HS-5 (cell line): Measurements from ENCODE around the gene HOXB6.

ENCODE experiments used
- DNase-seq: peaks from one replicate; pipeline ENCODE4 v3.0.0-alpha.2; 2012; ENCODE audit warnings: low read depth

Gene HOXB6

GRCh38 chr17:48604770-48605329, at the start of gene HOXB6:
Gene HOXB6, minus strand, starts transcription at chr17:48604986. Its CDS starts 6,836 bp downstream, at chr17:48598150.
- no peak for DNase-seq

DNA sequence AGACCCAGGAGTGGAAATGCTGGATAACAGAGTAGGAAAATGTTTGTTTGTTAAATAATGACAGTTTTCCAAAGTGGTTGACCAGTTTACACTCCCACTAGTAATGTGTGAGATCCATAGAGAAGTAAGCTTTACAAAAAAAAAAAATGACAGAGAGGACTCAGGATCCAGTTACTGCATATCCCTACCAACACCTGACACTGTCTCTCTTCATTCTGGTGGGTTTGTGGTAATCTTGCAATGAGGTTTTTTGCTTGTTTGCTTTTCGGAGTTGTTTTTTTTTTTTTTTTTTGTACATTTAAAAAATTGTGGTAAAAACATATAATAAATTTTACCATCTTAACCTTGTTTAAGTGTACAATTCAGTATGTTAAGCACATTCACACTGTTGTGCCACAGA, 45.0 kb upstream of the HOXB6 start:
- no peak for DNase-seq

- no peak for DNase-seq
These were observed 43.1 kb upstream of the HOXB6 start for GRCh38 chr17:48647963-48648245.

DNA sequence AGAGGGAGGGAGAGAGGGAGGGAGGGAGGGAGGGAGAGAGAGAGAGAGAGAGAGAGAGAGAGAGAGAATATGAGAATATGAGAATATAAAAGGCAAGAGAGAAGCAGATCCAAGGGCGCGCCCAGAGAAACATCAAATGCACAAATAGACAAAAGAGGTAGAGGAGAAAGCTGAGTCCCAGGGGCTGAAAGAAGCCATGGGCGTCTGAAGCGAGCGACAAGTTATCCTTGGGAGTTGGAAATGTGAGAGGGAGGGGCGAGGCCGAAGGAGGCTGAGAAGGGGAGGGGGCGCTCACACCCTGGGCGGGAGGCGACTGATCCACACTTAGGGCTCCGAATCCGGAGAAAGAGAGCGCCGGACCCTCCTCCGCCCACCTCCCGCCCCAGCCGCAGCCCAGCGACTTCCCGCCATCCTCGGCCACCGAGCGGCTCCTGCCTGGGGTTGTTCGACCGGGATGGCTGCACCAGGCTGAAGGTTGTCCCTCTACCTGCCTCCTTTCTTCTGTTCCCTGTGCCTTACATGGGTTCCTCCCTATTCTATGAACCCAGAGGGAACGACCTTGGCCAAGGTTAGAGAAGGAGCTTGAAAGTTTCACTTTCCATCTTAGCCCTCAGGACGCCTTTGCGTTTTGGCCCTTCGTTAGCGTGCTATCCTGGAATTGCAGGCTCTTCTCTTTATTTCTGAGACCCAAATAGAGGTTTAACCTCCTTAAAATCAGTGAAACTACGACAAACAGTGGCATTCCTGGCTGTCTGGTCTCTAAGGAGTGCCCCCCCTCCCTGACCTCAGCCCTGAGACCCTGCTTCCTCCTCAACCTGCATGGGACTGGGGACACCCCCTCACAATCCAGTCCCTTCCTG, 42.5 kb upstream of the HOXB6 start:
- DNase-seq: no peak

DNA sequence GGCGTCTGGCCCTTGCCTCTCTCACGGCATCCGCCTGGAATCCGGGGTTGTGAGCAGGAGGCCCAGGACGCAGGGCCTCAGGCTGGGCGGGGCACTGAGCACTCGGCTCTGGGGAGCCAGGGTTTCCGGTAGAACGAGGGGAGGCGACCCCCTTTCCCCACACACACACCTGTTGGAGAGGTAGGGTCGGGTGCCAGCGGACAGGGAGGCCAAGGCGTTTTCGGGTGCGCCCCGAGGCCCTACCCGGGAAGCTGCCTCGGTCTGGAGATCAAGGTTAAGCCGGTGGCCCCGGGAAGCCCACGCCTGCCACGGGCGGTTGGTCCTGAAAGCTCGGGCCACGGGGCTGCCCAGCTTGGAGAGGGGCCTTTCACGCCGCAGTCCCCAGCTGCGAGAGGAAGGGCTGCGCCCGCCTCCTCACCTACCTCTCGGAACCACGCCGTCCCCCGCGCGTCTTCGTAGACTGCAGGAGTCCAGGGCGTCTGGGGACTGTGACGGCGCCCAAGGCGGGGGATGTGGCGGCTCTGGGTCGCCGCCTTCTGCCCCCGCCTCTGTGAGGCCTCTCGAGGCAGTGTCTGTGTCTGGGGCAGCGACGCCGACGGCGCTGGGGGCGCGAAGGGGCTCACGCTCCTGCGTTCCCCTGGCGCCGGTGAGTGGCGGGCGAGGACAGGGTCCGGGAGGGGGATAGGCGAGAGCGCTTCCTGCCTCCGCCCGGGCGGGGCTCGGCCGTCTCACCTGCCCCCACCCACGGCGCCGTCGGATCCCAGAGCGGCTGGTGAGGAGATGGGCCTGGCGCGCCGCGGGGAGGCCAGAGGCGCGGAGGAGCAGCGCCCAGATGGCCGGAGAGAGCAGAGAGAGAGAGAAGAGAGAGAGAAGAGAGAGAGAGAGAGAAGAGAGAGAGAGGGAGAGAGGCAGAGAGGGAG, 41.7 kb upstream of the HOXB6 start:
- DNase-seq: no peak

- no peak for DNase-seq
These were observed 40.9 kb upstream of the HOXB6 start for GRCh38 chr17:48645639-48646182.

DNA sequence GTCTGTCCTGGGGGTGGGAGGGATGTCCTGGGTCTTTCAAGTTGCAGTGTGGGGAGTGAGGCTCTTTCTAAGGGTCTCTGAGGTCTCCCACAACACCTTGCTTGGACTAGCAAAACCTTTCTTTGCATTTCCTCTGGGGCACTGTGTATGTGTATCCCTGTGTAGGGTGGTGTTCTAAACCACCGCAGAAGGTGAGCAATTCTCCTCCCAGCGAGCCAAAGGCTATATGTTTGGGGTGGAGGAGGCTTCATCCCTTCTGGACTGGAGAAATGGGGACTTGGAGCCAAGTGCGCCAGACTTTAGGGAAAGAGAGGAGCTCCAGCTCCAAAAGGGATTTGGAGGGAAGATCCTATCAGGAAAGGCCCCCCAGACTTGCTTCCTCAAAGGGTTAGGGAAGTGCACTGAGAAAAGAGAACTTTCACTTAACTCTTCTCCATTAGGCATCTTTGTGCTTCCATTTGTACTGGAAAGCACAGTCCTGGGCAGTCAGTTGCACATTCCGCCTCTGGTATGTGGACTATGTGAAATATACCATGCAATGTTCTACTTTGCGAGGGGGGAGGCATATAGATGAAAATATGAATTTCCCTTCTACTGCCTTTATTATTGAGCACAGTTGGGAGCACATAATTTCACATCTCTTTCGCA, 40.2 kb upstream of the HOXB6 start:
- no peak for DNase-seq

- DNase-seq: no peak
These were observed 39.4 kb upstream of the HOXB6 start for GRCh38 chr17:48644159-48644558.

GRCh38 chr17:48643697-48644012, 38.9 kb upstream of the HOXB6 start:
- DNase-seq: no peak

GRCh38 chr17:48642843-48643696, 38.3 kb upstream of the HOXB6 start:
- no peak for DNase-seq

DNA sequence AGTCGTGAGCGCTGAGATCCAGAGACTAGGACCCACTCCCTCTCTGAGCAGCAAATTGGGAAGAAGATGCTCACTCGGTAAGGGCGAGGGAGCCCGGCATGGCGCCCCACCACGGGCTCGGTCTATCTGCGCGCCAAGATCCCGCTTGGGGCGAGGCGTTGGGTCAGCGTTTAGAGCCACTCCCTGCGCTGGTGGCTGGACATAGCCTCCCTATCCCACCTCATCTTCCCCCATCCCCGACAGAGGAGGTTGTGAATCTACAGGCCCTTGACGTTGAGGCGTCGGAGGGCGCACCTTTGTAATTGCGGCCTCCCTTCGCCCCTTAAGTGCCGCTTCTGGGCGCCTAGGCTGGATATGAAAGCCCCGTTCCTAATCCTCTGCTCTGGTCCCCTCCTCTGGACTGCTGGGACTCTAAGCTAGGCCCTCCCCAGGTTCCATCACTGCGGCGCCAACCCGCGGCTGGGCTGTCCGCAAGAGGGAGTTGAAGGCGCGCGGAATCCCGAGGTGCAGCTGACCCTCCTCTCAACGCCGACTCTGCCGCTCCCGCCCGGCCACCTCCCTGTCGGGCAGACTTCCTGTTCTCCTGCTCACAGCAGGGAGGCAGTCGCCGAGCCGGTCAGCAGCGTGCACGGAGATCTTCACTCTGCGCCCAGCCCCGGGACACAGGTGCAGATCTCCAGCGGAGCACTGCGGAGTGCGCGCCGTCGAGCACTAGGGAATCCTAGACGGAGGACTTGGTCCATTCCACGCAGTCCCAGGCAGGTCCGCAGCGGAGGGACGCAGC, 37.5 kb upstream of the HOXB6 start:
- DNase-seq: no peak

GRCh38 chr17:48641541-48642058, 36.8 kb upstream of the HOXB6 start:
- no peak for DNase-seq

DNA sequence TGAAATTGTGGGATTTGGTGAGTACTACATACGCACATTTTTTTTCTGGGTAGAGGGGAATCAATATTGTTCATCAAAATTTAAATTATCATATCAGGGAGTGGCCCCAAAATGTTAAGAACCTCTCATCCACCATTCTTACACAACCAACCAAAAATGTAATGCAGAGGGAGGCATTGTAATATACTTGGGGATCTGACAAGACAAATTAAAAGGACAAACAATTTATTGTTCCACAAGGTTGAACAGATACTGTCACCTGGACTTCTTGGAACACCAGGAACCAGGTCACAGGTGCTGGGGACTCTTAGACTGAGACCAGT, 36.0 kb upstream of the HOXB6 start:
- no peak for DNase-seq

GRCh38 chr17:48639982-48640857, 35.4 kb upstream of the HOXB6 start:
- no peak for DNase-seq

GRCh38 chr17:48639136-48639535, 34.4 kb upstream of the HOXB6 start:
- no peak for DNase-seq

GRCh38 chr17:48637323-48638260, 32.8 kb upstream of the HOXB6 start:
- peak; percentile 82 for DNase-seq

DNA sequence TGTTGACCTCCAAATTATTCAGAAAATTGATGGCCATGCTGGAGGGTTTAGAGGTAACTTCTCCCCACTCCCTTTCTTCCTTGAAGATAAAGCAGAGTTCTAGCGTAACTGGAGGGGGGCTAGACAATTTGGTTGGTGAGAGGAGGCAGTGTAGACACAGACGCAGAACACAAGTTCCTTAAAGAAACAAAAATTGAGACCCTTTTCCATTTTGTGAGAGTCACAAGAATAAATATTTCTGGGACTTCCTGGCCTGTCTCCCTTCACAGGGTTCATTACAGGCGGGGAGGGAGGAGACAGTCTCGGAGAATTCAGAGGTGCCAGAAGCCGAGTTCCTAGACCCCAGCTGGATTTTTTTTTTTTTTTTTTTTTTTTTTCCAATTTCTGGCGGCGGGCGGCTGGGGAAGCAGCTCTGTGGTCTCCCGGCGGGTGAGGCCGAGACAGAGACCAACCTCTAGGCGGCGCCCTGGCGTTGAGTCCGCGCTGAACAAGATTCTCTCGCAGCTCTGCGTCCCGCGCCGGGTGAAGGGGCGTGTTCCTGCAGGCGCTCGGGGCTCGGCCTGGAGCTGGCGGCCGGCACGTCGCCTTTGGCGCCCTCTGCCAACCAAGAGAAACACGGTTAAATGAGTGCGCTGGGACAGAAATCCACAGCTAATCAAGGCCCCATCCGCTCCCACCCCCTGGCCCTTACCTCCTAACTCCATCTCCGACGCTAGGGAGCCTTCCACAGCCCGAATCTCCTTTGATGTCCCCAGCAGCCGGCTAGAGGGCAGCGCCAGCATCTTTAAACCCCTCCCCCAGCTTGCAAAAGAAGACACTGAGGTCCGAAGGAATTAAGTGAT, 31.6 kb upstream of the HOXB6 start:
- no peak for DNase-seq
